ENCODE data around the gene MTHFD1L. TPM values are rescaled to one million over a fixed set of nuclear protein-coding genes. Genes with fewer than 3 reads are reported as not detected.

MTHFD1L gene
- total and polyA plus RNA-seq, 2 donors from 2014 or later, result 4.7 to 39.6 TPM

DNA sequence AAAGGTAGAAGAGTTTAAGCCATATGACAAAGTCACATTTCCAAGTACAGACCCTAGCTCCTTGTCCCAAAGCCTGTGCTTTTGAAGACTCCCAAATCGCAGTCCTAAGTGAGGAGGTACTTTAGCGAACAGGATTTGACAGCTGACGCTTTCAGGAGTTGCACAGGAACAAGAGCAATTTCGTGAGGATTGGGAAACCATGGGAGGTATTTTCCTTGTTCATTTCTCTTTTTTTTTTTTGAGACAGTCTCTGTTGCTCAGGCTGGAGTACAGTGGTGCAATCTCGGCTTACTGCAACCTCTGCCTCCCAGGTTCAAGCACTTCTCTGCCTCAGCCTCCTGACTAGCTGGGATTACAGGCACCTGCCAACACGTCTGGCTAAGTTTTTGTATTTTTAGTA lies 150.6 kb downstream of the MTHFD1L start:
- TF ChIP-seq, protein P1, sequence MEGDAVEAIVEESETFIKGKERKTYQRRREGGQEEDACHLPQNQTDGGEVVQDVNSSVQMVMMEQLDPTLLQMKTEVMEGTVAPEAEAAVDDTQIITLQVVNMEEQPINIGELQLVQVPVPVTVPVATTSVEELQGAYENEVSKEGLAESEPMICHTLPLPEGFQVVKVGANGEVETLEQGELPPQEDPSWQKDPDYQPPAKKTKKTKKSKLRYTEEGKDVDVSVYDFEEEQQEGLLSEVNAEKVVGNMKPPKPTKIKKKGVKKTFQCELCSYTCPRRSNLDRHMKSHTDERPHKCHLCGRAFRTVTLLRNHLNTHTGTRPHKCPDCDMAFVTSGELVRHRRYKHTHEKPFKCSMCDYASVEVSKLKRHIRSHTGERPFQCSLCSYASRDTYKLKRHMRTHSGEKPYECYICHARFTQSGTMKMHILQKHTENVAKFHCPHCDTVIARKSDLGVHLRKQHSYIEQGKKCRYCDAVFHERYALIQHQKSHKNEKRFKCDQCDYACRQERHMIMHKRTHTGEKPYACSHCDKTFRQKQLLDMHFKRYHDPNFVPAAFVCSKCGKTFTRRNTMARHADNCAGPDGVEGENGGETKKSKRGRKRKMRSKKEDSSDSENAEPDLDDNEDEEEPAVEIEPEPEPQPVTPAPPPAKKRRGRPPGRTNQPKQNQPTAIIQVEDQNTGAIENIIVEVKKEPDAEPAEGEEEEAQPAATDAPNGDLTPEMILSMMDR (IDR thresholded peaks at IDR 0.05; ENCODE audit: borderline replicate concordance, extremely low read depth, insufficient read depth), result no peak
- no peak for DNase-seq
- no peak for FAIRE-seq

DNA sequence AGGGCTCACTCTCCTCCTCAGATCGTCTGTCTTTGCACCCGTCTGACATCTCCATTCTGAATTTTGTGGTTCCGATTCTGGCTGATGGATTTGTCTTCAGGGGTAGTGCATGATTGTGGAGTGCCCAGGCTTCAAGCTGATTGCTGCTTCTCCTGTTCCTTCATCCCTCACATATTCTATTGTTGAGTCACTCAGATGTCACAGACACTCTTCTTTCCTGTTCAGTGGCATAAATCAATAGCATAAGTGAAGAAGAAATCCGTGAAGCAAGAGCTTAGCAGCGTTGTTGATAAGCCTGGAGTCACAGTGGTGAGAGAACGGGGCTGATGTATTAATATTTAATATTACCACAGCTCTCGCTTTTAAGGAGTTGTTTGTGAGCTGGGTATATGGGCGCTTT lies 152.5 kb downstream of the MTHFD1L start:
- no peak overlapping the region for H3K9ac ChIP-seq (ENCODE audit: low read length in 3 of 3)
- intact Hi-C loops (cut with DNase I), result loop anchor here (5.0 kb wide), 1 partner anchor 314 kb away; no protein-coding TSS in a partner anchor
- FAIRE-seq, result no peak
- no peak overlapping the region for H3K27ac ChIP-seq (ENCODE audit: low read depth in 2 of 2, low read length in 2 of 2)
- peaks cover 4 to 18% (median 10%) of the 10 kb centered on the region in 3 donors for H3K4me1 ChIP-seq (ENCODE audit: control insufficient read depth in 2 of 3, insufficient read depth in 2 of 3, low read depth in 1 of 3, low read length in 3 of 3)
- H3K4me3 ChIP-seq (ENCODE audit: low read length in 3 of 3), result no peak overlapping the region
- H3K27me3 ChIP-seq (ENCODE audit: control insufficient read depth, insufficient read depth, low read length), result no peaks in the 10 kb centered on the region
- H3K36me3 ChIP-seq (ENCODE audit: control insufficient read depth in 2 of 3, insufficient read depth in 3 of 3, low read length in 3 of 3), result no peaks in the 10 kb centered on the region
- no peaks in the 10 kb centered on the region for H3K9me3 ChIP-seq (ENCODE audit: control insufficient read depth in 2 of 3, insufficient read depth in 1 of 3, low read length in 3 of 3)
- TF ChIP-seq, protein P1 (IDR thresholded peaks at IDR 0.05; ENCODE audit: borderline replicate concordance, extremely low read depth, insufficient read depth), result no peak
- DNase-seq, result no peak

More for the DNA sequence above, 150.6 kb downstream of the MTHFD1L start:
- Histone ChIP-seq H3K27ac (ENCODE audit: low read depth in 2 of 2, low read length in 2 of 2) (no peak overlapping the region), H3K36me3 (ENCODE audit: control insufficient read depth in 2 of 3, insufficient read depth in 3 of 3, low read length in 3 of 3) (no peaks in the 10 kb centered on the region), H3K4me1 (ENCODE audit: control insufficient read depth in 2 of 3, insufficient read depth in 2 of 3, low read depth in 1 of 3, low read length in 3 of 3) (peaks cover 4% of the 10 kb centered on the region in 3 donors), H3K27me3 (ENCODE audit: control insufficient read depth, insufficient read depth, low read length) (no peaks in the 10 kb centered on the region), H3K4me3 (ENCODE audit: low read length in 3 of 3) (no peak overlapping the region), H3K9me3 (ENCODE audit: control insufficient read depth in 2 of 3, insufficient read depth in 1 of 3, low read length in 3 of 3) (no peaks in the 10 kb centered on the region), H3K9ac (ENCODE audit: low read length in 3 of 3) (no peak overlapping the region)
- intact Hi-C loops (cut with DNase I), result loop anchor here (5.0 kb wide), 1 partner anchor 316 kb away; no protein-coding TSS in a partner anchor

DNA sequence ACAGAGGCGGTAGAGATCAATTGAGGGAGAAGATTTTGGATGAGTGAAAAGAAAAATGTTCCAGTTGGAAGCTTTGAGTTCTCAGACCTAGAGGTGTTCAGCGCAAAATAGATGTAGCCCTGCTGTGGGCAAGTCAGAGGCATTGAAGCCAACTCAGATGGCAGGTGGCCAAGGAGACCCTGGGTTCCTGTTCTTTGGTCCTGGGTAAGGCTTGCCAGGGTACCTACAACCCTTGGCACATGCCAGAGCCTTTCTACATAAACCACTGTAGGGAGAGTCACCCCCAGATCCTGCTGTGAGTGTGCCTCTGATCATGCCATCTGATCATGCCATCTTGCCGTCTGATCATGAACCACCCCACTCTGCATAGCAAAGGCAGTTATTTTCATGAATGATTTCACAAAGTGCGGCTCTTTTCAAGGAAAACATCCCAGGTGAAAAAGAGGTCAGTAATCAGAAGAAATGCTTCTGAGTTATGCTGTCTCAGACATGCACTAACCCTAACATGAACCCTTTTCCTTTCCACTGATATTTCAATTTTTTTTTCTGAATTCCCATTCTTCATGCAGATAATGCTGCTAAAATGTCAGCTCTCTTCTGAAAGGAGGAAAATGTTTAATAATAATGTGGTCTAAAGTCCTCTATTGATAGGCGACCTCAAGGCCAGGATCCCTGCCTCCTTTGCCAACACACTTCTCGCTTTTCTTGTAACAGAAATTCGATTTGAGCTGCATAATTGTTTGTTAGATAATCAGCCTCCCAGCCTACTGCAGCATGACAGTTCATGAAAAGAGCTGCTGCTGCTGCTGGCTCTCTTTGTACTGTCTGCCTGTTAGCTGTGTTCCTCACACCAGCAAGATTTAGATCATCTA lies 153.6 kb downstream of the MTHFD1L start:
- FAIRE-seq (no peak), DNase-seq (peak in 3 of 5 donors; percentile 30 to 68 (median 49))
- H3K9me3 ChIP-seq (ENCODE audit: control insufficient read depth in 2 of 3, insufficient read depth in 1 of 3, low read length in 3 of 3), result no peaks in the 10 kb centered on the region
- peak overlapping the region; percentile 59 to 61 for H3K27ac ChIP-seq (ENCODE audit: low read depth in 2 of 2, low read length in 2 of 2)
- peak overlapping the region in 2 of 3 donors; percentile 8 to 31 for H3K9ac ChIP-seq (ENCODE audit: low read length in 3 of 3)
- TF ChIP-seq, protein P1 (IDR thresholded peaks at IDR 0.05; ENCODE audit: borderline replicate concordance, extremely low read depth, insufficient read depth), result no peak
- H3K27me3 ChIP-seq (ENCODE audit: control insufficient read depth, insufficient read depth, low read length), result no peaks in the 10 kb centered on the region
- H3K4me1 ChIP-seq (ENCODE audit: control insufficient read depth in 2 of 3, insufficient read depth in 2 of 3, low read depth in 1 of 3, low read length in 3 of 3), result peaks cover 4 to 18% (median 10%) of the 10 kb centered on the region in 3 donors
- no peak overlapping the region for H3K4me3 ChIP-seq (ENCODE audit: low read length in 3 of 3)
- no peaks in the 10 kb centered on the region for H3K36me3 ChIP-seq (ENCODE audit: control insufficient read depth in 2 of 3, insufficient read depth in 3 of 3, low read length in 3 of 3)
- intact Hi-C loops (cut with DNase I), result loop anchor here (5.0 kb wide), 1 partner anchor 313 kb away; no protein-coding TSS in a partner anchor

Data from kidney (tissue), 14 donors.